GM11168 (cell line): ENCODE data around the gene PAK1.

Source experiments
- in situ Hi-C: fragments of 300-500 bp; cut with MboI; formaldehyde crosslinking; loops from one replicate; pipeline ENCODE4 v1.12.0; 2022; ENCODE audit warnings: low sequenced_read_pairs; ENCODE audit not compliant: unreplicated experiment

PAK1 gene

DNA sequence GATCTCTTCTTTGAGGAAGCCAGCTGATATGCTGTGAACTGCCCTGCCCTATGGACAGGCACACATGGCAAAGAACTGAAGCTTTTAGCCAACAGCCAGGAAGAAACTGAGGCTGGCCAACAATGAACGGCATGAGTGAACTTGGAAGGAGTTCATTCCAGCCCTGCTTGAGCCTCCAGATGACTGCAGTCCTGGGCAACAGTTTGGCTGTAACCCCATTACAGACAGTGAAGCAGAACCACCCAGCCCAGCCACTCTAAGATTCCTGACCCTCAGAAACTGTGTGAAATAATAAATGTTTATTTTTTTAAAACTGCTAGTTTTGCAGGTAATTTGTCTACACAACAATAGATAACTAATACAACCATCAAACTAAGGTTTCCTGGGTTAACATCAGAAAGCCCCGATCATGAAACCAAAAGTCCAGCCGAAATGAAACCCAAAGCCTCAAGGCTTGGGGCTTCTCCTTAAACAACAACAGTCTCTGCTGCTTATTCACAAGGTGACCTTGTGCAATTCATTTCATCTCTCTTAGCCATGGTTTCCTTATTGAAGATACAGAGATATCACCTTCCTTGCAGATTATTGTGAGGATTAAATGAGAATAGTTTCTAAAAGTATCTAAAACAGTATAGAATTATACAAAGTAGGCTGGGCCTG lies 31.4 kb downstream of the PAK1 start:
- in situ Hi-C loops, result no loop called here

DNA sequence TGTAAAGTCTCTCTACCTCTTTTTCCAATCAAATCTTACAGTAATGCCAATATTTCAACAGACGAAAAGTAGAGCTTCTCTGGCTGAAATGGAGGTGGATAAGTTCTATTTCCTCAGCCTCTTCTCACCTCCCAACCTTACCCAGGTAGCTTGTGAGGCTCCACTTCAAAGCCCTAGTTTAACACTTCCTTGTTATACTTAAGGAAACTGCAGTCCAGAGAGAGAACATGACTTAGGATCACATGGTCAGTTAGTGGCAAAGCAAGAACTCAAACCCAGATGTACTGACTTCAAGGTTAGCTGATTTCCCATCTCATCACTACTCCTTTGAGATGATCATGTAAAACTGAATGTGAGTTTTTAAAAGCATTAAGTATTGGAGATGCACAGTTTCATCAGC lies 32.5 kb downstream of the PAK1 start:
- in situ Hi-C loops, result no loop called here

DNA sequence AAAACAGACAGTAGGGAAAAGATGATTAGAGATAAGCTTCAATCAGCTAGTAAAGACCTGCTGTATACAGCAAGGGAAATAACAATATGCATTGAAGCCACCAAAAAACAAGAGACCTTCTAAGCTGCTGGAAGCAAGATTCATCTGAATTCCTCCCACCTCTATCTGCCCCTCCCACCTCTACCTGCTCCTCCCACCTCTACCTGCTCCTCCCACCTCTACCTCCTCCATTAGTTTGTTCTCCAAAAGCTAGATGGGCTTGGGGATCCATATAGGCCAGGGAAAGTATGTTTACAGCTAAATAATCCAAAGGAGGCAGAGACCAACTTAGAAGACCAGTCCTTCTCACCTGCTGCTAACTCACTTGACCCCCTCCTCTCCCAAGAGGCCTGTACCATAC lies 33.2 kb downstream of the PAK1 start:
- in situ Hi-C loops, result no loop called here

DNA sequence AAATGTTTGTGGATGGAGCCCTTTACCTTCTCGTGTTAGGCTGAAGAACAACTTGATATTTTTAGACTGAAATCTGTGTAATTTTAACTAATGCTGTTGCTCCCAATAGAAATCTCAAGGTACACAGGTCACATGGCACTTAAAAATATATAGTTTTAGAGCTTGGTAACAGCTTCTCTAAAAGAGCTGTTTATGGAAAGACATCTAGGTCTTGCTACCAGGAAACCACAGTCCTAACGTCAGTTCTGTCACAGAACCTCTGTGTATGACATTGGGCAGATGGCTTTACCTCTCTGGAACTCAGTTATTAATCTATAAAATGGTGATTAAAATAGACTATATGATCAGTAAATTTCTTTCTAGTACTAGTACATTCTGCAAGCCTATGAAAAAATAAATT lies 35.4 kb downstream of the PAK1 start:
- in situ Hi-C loops, result no loop called here

DNA sequence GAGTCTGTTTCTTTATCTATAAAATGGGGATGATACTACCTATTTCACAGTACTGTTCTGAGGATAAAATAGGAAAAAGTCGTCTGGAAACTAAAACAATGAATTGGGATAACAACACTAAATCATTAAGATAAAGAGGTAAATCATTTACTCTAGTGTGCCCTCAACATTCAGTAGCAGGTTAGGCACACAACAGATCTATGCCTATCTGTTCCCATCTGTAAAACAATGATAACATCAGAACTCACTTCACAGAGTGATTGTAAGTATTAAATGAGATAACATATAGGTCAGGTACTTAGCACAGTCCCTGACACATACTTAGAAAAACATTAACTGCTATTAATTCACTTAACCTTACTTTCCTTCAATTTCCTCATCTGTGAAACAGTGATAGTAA lies 36.9 kb downstream of the PAK1 start:
- in situ Hi-C loops, result no loop called here

DNA sequence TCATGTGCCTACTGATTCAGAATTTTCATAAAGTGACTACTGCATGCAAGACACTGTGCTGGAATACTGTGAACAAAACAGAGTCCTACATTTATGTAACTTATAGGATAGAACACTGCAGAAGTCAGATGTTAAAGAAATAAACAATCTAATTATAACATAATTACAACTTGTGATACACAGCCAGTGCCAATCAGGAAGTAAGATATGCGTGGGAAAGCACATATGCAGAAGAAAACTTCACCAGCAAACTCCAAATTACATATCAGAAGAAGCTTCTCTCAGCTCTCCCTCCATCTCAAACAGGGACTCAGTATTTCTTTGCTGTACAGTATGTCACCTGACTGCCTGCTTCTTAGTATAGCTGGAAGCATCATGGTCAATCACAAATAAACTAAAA lies 37.4 kb downstream of the PAK1 start:
- in situ Hi-C loops, result no loop called here

DNA sequence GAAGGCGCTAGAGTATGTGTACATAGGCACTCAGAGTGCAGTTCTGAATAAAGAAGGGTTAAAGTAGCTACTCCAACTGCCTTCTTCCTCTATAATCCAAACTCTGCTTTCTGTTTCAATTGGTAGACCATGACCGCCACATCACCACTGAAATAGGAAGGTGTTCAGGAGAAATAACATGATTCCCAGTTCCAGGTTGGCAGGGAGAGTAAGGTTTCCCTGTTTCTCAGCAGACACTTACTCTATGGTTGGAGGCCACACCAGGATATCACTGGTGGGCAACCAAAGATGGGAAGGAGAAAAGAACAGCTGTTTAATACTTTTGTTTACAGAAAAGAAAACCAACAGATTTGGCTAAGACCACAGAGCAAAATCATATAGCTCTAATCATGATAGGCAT lies 37.9 kb downstream of the PAK1 start:
- in situ Hi-C loops, result no loop called here

DNA sequence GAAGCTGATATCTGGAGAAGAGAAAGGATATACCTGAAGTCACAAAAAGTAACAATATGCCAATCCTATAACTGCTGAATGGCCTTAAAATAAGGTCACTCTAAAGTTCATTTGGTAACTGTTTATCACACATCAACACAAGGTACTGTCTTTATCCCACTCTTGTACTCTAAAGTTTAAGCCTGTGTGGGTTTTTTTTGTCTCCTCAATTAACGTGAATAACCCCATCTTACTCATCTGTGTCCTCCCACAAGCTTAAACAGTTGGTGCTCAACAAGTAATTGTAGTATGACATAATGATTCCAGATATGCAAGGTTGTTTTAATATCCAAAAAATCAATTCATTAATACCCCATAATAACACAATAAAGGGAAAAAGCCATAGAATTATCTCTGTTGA lies 42.1 kb downstream of the PAK1 start:
- in situ Hi-C loops, result no loop called here

DNA sequence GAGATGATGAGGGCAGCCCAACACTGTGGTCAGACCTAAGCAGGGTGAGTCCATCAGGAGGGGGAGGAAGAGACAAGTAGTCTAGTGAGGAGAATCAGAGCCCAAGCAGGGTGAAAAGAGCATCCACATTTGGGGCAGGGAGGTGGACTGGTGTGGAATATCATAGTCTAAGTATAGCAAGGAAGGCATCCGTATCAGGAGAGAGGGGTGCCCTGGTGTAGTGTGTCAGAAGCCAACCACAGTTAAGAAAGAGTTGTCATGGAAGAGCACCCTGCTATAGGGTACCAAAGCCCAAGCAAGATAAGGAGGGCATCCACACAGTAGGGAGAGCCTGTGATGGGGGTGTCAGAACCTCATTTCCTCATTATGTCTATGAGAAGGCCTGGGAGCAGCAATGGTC lies 45.3 kb downstream of the PAK1 start:
- in situ Hi-C loops, result no loop called here

DNA sequence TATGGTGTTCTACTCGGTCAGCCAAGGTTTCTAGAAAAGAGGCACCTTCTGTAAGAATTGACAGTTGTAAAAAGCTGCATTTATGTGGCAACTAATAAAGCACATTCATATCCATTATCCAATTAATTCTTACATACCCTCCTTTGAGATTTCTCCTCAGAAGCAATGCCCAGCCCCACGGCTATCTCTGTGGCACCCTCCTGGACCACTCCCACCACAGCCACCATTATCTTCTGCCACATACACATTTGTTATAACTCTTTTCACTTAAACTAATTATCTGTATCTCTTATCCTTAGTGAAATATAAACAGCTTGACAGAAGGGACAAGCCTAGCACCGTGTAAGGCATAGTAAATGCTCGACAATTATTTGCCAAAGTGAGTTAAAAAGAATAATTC lies 48.5 kb downstream of the PAK1 start:
- in situ Hi-C loops, result no loop called here

DNA sequence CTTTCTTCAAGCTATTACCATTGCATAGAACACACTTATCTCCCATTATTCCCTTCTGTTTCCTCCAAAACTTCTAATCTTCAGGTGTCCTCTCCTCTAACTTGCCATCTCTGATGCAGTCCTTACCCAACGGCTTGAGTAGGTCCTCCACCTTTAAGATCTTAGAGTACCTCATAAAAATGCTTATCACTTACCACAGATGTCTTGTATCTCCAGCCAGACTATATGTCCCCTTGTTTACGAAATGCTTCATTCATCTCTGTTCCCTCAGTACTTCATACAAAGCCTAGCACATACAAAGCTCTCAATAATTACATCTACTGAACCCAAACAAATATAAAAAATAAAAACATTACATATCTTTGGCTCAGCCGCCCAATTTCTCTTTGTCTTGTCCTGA lies 49.2 kb downstream of the PAK1 start:
- in situ Hi-C loops, result no loop called here

DNA sequence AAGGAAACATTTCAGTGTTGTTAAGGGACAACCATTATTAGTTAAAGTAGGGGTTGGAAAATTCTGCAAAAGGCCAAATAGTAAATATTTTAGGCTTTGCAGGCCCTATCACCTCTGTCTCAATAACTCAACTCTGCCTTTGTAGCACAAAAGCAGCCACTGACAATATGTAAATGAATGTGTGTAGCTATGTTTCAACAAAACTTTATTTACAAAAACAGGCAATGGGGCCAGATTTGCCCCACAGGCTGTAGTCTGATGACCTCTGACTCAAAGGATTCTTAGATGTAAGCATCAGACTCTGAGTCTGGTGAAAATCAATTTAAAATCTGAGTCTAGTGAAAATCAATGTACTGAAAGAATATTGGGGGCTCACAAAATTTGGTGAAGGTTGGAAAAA lies 50.3 kb downstream of the PAK1 start:
- in situ Hi-C loops, result no loop called here

DNA sequence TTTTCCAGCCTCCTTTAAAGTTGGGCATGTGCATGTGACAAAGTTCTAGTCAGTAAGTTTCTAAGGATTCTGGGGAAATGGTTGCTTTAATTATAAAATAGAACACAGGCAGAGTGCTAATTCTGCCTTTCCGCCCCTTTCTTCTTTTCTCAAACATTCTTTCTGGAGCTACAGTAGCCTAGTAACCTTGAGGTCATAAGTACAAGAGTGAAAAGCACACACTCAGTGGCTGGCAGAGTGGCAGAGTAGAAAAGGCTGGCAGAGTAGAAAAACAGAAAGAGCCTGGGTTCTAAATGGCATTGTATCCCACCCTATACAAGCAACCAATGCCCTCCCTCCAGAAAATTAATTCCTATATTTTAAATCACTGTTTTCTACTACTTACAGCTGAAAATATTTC lies 51.2 kb downstream of the PAK1 start:
- in situ Hi-C loops, result no loop called here

DNA sequence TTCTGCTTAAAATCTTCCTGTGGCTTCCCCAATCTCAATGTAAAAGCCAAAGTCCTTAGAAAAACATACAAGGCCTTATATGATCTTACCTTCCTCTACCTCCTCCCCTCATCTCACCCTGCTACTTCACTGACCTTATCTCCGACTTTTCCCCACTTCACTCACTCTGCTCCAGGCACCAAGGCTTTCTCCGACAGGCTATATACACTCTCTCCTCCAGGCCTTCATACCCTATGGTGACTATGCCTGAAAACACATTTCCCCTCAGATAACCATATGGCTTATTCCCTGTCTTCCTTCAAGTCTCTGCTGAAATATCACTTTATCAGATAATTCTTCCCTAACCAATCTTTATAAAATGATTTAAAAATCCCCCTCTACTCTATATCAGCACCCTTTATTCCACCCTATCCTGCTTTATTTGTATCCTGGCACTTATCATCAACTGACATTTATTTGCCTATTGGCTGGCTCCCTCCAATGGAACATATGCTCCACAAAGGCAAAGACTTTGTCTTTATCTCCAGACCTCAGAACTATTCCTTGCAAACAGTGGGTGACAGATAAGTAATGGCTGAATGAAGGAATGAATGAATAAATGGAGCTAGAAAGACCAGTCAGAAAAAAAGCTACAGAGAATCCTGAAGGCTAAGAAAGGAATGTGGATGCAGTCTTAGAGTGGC lies 52.7 kb downstream of the PAK1 start:
- in situ Hi-C loops, result no loop called here

DNA sequence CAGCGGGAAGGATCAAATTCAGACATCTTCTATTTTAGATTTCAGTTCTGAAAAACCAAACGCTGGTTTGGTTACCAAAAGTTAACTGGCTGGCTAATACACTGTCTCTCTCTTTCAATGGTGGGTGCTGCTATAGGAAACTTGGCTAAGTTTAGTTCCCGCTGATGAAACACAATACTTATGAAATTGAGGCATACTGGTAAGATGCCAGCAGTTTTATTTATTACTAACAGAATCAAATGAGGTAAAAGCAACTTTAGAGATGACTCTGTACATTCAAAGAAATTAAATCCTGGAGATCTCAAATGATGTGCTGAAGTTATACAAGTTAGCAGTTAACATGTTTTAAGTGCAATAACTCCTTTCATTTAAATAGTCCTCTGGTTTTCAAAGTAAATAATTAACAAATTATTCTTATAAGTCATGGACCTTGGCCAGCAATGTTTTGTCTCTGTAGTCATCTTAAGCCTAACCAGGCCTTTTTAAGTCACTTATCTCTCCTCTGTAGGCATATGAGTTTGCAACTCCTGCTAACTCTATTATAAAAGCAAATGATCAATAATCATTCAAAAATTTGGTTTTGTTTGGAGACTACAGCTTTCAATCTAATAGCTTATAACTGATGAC lies 54.8 kb downstream of the PAK1 start:
- in situ Hi-C loops, result no loop called here

DNA sequence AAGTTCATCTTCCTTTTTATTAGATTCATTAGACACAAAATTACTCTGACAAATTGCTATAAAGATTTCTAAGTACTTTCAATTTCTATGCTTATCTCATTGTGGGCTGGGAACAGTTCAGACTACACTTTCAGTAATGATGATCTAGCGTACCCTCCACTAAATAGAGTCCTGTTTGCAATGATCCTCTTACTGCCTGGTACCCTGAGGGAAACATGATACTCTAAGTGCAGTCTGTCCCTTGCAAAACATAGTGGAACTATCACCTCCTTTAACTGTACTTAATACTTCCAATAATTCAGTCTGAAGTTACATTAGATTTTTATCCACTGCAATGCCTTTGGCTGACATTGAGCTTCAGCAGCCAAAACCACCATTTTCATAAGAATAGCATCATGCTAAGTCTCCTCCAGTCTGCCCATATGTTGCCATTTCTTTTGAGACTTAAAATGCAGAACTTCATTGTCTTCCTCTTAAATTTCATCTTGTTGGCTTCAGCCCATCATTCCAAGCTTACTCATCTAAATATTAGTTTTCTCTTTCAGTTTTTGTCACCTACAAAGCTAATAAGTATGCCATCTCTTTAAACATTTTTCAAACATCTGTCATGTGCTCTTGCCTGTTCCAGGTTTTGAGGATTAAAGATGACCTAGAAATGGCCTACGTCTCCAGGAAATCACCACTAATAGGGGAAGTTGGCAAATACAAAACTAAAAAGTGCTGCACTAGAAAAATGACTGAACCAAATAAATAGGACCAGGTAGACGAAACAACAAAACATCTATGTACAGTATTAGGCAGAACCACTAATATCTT lies 55.5 kb downstream of the PAK1 start:
- in situ Hi-C loops, result no loop called here

DNA sequence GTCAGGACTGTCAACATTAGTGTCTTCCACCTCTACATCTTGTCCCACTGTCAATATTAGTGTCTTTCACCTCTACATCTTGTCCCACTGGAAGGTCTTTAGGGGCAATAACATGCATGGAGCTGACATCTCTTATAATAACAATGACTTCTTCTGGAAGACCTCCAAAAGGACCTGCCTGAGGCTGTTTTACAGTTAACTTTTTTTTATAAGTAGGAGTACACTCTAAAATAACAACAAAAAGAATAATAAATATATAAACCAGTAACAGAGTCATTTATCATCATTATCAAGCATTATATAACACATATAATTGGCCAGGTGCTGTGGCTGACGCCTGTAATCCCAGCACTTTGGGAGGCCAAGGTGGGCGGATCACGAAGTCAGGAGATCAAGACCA lies 57.5 kb downstream of the PAK1 start:
- in situ Hi-C loops, result no loop called here

DNA sequence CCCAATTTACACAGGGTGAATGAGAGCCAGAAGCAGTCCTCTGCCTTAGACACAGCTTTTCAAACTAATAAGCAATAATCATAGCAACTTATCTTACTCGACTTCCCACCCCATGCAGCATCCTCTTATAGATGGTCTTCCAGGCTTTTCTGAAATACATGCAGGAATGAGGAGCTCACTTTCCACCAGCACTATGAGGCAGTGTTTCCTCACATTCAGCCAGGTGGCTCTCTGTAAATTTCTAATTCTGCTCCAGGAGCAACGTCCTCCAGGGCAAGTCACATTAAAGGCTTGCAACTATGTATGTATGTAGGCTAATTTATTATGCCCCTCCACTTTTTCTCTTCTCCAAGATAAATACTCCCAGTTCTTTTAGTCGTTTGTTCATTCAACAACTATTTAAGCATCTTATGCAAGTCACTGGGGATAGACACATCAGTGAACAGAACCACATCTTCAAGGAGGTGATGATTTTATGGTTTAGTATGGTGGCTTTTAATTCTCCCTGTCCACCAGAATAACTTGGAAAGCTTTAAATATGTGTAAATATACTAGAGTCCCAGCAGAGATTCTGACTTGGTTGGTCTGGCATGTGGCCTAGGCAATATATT lies 59.9 kb downstream of the PAK1 start:
- in situ Hi-C loops, result no loop called here

DNA sequence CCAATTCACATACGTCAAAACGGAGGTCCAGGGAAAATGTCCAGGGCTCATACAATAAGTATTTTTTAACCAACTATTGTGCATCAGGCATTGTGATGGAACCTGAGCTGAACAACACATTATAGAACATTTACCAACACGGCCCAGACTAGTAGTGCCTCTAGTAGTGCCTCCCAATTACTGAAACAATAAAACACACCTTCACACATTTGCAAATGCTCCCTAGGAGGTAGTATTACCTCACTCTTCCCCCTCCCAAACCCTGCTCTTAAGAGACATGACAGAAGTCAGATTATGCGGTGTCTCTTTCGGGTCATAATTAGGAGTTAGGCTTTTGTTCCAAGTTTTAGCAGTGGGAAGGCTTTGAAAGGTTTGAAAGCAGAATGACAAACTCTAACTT lies 61.1 kb downstream of the PAK1 start:
- in situ Hi-C loops, result no loop called here

DNA sequence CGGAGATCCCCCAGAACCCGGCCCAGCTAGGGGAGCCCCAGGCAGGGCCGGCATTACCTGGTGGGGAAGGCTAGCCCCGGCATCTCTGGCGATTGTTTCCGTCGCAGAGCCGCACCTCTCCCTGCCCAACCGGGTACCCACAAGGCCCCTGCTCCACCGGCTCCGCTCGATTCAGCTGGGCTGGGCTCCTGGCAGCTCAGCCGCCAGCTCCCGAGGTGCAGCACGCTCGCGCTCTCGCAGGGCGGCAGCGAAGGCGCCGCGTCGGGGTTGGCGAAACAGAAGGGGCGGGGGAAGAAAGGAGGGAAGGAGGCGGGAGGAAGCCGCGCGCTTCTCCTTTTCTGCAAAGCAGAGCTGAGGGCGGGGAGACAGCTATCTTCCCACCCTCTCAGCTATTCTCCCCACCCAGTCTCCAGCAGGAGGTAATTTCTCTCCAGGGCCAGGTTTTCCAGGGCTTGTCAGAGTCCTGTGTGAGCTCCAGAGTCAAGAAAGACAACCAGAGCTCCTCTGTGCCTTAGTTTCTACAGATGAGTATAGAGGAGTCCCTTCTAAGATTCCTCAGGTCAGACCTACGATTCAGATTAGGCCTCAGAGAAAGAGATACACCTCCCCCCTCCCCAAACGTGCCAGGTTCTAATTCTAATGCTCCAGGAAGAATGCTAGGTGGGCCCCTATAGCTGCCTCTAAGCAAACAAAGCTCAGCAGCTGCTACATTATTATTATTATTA lies 62.0 kb downstream of the PAK1 start:
- in situ Hi-C loops, result no loop called here
